Activated CD8-positive, alpha-beta memory T cell treated with anti-CD3 and anti-CD28 coated beads for 4 hours (primary cell): ENCODE data around the gene HOXB7.

Experiments used
- DNase-seq, 2 donors: peaks; one replicate each; pipeline ENCODE4 v3.0.0-alpha.2; 2020; ENCODE audit warnings: low read depth in 2 of 2

HOXB7 gene

DNA sequence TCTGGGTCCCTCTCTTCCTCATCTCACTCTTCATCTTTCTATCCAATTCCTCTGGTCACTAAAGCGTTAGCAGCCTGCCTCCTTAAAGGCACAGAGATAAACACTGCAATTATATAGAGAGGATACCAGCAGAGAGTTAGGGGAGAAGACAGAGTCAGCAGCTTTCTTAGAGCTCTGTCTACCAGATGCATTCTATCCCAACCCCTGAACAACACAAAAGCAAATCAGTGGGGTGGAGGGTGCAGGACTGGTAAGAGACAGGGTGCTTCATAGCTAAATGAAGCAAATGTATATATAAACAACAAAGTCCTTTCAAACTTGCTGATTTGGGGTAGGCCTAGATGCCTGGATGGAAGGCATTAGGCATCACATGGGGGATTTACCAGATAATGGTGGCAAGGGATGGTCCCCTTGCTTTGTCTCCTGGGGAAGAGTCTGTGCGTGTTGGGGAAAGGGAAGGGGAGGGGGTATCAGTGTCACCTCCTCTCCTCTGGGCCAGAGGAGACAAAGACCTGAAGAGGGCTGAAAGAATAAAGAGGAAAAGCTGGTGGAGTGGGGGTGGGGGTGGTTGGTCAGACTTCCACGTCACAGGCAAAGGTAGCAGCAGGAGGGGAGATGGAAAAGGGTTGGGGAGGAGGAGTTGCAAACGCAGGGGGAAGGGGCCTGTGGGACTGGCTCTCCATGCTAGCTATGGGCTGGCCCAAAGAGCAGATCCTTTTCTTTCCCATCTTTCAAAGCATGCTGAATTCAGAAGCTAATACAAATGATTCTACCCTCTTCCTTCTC is 44.7 kb downstream of the HOXB7 start:
- DNase-seq, result no peak

DNA sequence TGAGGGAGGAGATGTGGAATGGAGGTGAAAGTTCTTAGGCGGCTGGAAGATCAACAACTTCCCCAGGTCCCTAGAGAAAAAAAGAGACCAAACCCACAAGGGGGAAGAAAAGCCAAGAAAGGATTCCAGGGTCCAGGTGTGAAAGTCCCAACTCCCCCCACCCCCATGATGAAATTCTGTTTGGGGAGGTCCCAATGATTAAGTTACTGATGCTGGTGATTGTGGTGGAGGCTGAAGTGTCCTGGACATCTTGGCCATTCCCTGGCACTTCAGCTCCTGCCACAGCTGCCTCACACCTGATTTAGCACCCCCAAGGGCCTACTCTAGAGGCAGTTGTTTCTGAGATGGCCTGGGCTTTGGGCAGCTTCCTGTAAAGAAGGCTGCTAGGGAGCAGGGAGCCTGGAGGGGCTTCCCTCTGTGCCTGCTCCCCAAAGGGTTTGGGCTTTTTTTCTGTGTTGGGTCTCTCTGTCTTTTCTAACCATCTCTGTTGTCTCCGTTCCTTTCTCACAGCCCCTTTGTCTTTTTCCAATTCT is 45.7 kb downstream of the HOXB7 start:
- no peak for DNase-seq

DNA sequence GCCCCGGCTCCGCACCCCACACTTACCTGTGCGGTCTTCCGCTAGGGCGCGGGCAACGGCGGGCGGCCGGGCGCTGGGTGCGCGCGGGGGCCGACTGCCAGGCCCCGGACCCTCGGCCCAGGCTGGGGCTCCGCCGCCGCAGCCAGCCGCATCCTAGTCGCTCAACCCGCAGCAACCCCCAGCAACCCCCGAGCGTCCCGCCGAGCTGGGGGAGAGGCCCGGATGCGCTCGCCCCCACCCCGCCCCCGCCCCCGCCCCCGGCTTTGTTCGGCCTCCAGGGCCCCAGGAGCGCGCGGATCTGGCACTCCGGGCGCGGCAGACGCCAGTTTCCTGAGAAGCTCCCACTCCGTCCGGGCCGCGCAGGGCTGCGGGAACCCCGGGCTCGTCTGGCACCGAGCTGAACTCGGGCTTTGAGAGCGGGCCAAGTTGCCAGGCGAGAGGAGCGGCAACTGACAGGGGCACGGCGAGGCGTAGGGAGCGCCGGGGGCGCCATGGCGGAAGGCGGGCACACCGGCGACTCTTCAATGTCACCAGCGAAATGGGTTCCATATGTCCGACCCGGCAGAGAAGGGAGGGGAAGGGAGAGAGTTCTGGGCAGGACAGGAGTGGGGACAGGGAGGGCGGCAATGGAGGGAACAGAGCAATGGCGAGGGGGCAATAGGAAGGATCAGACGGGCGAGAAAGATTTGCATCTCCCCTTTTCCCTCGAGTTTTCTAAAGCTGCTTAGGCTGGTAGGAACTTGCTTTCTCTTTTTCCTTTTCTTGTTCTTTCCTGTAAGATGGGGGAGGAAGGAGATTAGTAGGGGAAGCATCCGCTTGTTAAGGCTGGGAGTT is 46.4 kb downstream of the HOXB7 start:
- DNase-seq, result no peak

DNA sequence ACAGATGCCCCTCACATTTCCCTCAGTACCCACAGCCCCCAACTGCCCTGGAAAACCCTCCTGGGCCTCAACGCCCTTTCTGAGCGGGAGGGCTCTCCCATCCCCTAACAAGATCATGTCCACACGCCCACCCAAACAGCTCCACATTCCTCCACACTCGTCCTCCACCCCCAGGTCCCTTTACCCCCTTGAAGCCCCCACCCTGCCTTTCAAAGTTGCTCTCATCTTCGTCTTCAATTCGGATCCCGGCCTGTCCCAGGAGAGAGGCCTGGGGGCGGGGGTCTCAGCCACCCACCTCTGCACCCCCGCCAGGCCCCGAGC is 47.0 kb downstream of the HOXB7 start:
- no peak for DNase-seq

DNA sequence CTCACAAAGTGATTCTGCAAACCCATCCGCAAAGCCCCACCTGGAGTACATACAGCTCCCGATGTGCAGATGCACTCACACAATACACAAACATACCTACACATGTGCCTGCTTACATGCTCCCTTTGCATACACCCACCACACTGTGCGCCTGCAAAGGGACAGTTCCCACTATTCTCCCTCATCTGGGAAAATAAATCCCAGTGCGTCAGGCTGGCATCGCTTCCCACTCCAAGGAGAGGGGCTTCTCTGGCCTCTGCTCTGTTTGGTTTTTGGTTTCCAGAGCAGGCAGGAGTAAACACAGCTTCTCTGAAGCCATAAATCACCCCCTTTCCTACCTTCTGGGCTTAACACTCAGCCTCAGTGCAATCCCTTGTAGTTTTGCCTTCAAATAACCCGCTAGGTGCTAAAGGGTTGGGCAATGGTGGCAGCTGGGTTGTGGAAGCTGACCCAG is 47.4 kb downstream of the HOXB7 start:
- no peak for DNase-seq

DNA sequence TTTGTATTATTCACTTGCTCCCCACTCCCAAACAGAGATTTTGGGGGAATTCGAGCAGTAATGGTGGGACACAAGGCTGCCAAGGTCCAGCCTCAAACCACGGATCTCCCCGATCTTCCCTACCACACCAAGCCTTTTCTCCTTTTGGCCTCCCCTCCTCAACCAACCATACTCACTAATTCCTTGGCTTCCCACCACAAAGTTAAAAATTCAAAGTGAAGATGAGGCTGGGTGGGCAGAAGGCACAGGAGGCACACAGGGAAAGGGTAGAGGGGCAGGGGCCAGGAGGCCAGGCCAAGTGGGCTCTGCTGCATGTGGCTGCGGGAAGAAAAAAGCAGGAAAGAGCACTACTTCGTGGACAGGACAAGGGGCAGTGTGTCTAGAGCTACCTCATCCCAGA is 47.9 kb downstream of the HOXB7 start:
- no peak for DNase-seq

DNA sequence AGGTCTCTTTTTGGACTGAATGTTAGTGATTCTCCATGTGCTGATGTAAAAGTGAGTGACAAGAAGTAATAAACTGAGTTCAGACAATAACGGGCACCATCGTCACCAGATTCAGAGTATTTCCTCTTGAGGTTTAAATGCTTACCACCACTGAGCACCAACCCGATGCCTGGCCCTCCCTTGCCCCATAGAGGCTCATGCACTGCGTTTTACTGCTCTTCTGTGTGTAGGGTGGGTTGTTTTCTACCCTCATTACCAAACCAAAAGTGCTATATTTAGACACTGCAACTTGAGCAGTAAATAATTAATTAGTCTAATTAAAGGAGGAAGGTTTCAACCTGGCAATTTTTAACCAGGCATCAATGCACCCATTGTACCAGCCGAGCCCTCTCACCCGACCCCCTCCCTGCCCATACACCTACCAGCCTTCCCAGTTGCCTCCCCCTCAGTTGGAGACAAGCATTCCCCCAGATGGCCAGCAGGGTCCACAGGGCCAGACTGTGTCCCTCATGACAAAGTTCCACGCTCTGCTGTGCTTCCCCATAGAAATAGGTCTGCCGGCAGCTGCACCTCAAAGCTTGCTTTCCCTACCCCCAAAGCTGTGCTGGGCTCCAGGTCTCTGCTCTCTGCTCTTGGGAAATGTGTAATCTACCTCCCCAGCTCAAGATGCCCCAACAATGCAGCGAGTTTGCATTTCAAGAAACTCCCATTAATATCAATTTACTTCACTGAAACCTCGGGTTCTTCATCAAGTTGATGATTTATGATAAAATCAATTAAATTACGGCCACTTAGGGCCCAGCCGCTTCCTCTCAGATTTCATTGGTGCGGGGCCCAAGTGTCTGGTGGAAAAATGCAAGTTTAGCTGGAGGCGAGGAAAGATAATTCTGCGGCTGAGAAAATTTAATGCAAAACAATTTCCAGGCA is 48.7 kb downstream of the HOXB7 start:
- no peak for DNase-seq

DNA sequence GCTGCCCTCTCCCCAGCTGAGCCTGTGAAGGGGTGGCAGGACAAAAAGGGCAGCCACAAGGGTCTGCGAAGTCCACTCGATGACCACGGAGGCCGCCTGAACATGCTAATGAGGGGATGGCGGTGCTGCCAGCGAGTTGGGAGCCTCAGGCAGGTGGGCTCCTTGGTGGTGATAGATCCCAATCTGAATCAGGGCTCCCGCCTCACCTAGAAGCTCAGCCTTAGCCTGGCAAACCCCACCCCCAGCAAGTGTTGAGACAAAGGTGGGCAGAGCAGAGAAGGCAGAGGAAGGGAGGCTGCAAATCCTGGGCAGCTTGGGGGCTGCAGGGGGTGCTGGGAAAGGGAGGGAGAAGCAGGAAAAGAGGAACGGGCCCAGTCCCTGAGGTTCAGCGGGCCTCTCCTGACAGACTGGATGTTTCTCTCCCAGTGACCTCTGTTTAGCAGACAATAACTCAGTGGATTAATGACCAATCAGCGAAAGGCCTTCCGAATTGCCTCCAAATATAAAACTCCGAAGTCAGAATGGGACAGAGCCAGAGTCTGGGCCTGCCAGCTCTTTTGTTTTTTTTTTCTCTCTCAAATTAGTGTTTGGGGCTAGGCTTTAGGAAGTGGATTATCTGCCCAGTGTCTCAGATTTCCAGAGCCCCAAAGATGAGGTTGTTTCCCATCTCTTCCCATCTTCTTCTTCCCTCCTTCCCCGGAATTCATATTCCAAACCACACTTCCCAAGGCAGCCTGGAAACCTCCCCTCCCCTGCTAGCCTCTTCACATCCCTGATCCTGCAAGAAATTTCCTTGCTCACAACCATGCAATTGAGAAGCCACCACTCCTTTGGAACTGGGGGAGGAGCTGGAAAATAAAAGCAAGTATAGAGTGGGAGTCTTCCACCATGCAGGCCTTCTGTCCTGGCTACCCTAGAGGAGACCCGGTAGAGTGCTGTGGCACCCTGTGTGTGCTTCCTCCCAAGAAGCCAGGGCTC is 50.7 kb downstream of the HOXB7 start:
- no peak for DNase-seq

DNA sequence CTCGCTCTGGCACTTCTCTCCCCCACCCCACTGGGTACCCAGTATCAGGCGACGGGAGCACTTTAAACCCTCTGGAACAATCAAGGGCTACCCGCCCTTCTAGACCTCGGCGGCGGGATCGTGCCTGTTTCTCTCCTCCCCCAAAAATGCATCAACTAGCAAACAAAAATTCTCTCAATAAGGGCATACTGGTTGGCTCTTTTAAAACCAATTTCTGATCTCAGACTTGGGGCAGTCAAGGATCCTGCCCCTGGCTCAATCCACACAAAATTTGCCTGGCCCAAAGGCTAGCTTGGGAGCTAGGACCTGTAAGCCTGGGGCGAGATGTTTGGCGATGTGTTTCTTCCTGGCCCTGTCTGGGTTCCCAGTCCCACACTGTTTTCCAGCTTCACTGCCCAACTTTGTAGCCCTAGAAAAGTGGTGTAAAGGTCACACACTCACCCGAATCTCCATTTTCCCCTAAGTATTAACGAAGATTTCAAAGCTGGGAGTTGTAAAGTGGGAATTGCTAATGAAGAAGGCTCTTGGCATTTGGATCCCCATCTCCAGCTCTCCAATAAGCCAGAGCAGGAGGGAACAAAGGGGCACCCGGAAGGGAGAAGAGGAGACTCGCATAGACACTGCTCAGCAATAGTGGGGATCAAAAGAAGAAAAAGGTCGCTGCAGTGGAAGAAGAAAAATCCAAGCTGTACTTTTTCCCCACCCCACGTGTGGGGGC is 51.5 kb downstream of the HOXB7 start:
- no peak for DNase-seq

DNA sequence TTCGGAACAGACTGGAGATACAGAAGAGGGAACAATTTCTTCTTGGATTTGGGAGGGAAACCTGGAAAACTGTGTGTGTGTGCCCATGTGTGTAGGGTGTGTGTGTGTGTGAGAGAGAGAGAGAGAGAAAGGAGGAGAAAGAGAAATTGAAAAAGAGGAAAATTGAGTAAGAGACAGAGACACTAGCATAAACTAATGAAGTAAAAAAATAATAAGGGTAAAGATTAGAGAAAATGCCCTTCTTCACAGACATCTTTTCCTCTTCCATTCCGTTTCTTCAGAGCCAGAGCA is 52.0 kb downstream of the HOXB7 start:
- no peak for DNase-seq

DNA sequence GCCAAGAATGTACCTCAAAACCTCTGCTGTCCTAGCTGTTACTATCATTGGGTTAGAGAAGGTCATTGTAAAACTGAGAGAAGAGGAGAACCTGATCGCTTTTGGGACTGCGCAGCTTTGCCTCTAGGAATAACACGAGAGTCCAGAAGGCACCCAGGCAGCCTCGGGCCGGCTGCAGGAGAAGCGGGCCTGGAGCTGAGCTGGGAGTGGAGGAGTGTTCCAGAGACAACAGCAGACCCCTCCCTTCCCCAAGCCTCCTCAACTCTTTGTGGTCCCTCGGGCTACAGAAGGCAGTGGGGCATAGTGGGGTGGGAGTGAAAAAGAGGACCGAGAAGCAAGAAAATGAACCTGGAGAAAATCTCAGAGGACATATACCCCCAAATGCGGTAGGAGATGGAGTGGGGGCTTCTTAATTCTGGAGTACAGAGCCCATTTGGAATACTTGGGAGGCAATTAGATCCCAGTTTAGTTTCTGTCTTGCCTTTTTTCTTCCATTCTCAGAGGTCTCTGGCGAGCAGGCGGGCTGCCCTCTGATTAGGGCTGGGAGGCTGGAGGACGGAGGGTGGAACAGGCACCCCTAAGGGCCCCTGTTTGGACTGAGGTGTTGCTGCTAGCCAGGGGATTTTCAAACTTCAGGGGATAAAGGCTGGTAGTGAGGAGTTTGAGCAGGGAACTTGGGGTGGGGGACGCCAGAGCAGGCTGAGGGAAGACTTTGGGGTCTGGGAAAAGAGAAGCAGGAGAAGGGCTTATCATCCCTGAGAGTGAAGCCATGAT is 52.6 kb downstream of the HOXB7 start:
- DNase-seq, result no peak
